GM23248 (cell line): Measurements from ENCODE around the gene KCNJ12.
"Not testable (repeated sequence)": the region's sequence is repeated elsewhere in the genome, so short reads cannot be mapped to it uniquely, and the experiment has no call there.

Experiments
- EZH2 ChIP-seq: fragments of 200-600 bp; sonication (generic); IDR thresholded peaks from 2 replicates; pipeline ENCODE4 v1.6.1; 2018; ENCODE audit warnings: antibody characterized with exemption, mild to moderate bottlenecking; ENCODE audit not compliant: insufficient read depth, poor library complexity, severe bottlenecking
- EZH2phosphoT487 ChIP-seq: fragments of 200-600 bp; sonication (generic); IDR thresholded peaks from 2 replicates; pipeline ENCODE4 v1.6.1; 2018; ENCODE audit warnings: antibody characterized with exemption, moderate library complexity, mild to moderate bottlenecking, low read depth; ENCODE audit not compliant: insufficient read depth

DNA sequence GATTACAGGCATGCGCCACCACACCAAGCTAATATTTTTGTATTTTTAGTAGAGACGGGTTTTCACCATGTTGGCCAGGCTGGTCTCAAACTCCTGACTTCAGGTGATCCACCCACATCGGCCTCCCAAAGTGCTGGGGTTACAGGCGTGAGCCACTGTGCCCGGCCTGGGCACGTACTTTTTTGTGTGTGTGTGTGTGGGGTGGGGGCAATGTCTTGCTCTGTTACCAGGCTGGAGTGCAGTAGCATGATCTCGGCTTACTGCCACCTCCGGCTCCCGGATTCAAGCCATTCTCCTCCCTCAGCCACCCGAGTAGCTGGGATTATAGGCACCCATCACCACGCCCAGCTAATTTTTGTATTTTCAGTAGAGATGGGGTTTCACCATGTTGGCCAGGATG is 36.6 kb upstream of the KCNJ12 start:
- TF ChIP-seq EZH2phosphoT487, EZH2: not testable (repeated sequence)
